Measurements from ENCODE around the gene NUP93.
"Not testable (repeated sequence)": the region's sequence is repeated elsewhere in the genome, so short reads cannot be mapped to it uniquely, and the experiment has no call there.

NUP93 gene

DNA sequence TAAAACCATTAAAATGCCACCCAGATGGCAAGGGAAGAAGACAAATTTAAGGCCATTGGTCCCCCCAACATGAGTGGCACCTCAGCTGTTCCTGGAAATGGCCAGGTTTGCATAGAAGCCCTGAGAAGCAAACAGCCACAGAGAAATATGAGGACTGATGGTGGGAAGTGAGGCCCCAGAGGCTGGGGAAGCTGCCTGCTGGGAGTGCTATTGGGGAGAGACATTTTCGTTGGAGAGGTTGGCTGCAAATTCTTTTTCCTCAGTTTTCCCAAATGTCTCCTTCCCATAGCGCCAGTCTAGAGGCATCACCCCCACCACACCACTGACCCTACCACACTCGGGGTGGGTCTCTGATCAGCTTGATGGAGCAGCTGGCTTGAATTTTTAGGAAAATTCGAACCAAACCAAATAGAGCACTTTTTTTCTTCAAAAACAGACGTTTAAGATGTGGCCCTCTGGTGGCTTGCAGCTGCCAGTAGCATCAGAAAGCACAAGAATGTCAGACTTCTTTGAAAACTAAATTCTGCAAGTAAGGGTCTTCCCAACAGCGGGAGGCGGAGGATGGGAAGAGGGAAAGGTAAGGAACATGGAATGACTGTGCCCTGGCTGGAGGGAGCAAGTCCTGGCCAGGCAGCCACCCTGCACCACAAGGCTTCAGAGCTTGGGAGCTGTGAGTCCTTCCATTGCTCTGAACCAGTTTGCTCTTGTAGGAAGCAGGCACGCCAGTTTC lies 121.9 kb downstream of the NUP93 start:
- no peak for FAIRE-seq

DNA sequence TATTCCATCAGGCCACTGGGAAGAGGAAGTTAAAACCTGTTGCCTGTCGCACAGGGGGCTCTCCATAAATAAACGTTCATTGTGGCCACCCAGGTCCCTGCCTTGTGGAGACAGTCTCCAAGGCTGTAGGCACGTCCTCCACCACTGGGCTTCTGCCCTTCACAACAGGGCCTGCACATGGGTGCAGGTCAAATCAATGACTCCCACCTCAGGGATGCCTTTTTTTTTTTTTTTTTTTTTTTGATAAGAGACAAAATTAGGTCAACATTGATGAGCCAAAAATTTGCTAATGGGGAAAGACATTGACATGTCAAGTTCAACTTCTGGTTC lies 122.4 kb downstream of the NUP93 start:
- FAIRE-seq, result no peak

DNA sequence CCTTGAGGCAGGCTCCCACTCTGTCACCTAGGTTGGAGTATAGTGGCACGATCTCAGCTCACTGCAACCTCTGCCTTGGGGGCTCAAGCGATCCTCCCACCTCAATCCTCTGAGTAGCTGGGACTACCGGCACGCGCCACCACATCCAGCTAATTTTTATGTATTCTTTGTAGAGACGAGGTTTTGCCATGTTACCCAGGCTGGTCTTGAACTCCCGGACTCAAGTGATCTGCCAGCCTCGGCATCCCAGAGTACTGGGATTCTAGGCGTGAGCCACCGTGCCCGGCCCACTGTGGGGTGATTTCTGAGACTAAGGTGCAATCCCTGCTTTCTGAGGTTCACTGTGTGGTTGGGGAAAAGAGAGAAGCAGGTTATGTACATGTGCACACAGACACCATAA lies 123.0 kb downstream of the NUP93 start:
- no peak for FAIRE-seq

DNA sequence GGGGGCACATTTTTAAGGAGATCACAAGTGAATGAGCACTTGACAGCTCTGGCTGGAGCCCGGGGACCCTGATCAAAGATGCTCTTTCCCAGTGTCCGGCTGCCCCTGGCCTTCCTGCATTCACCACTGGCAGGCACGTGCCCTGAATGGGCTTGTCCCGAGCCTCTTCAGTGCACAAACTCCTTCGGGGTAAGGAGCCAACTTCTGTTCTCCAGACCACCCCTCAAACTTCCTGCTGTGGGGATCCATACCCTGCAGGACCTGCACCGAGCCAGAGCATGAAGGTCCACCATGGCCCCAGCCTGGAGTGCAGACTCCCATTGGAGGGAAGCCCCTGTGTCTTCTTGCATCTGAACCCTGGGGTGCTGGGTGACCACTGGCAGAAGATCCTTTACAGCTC lies 125.3 kb downstream of the NUP93 start:
- FAIRE-seq, result no peak

DNA sequence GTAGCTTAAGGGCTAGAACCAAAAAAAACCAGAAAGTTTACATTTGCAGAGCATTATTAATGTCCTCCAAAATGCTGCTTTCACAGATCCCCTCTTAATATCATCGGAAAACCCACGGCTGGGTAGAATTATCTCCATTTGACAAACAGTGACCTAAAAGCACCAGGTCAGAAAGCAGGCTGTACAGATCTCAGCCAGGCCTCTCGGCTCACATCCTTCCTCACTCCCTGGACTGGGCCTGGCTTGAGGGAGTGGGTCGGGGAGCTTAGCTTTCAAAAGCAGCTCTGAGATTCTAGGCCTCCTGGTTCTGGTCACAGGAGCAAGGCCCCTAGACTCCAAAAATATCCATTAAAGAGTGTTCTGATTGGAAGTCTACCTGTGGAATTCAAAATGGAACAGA lies 126.0 kb downstream of the NUP93 start:
- no peak for FAIRE-seq

DNA sequence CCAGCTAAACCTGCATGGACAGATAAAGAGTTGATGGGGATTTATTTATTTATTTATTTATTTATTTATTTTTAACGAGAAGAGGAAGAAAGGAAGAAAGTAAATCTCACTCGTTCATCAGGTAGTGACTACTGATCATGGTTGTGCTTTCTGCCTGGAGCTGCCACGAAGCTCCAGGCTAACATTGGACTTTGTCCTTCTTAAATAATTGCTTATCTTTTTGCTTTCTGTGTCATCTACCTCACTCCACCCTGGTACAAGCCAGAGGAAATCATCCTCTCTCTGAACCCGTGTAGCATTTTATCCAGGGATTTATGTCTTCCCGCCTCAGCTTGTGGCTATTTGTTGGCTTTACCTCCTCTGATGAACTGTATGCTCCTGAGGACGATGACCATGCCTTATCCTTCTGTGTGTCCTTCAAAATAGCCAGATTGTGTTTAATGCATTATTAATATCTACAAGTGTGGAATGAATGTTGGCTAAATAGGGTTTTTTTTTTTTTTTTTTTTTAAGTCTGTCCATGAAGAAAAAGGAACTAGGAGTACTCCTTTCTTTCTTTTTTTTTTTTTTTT lies 127.0 kb downstream of the NUP93 start:
- no peak for FAIRE-seq

DNA sequence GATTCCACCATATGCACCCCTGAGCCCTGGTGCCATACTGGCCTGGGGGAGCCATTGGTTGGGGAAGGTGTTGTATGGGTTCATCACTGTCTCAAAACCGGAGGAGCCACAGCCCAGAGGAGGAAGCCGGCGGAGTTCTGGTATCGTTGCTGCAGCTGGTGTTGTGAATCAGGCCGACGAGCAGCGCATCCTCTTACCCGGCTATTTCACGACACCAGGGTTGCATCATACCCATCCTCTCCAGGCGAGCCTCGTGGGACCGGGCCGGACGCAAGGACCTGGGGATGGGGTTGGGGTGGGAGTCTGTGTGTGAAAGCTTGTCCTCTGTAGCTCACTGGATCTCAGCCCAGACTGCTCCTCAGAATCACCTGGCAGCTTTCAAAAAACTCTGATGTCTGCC lies 128.4 kb downstream of the NUP93 start:
- no peak for FAIRE-seq

DNA sequence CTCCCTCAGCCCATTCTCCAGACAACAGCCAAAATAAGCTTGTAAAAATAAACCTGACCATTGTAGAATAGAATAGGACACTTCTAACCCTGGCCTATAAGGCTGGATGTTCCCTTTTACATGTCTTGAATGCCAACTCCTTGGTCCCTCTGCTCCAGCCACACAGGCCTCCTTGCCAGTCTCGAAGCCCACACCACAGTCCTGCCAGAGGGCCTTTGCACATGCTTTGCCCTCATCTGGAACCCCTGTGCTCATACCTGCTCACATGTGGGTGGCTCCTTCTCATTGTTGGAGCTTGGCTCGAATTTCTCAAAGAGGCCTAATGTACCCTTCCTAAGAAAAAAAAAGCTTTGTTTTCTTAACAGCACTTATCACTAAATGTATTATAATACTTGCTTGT lies 129.7 kb downstream of the NUP93 start:
- FAIRE-seq, result no peak

DNA sequence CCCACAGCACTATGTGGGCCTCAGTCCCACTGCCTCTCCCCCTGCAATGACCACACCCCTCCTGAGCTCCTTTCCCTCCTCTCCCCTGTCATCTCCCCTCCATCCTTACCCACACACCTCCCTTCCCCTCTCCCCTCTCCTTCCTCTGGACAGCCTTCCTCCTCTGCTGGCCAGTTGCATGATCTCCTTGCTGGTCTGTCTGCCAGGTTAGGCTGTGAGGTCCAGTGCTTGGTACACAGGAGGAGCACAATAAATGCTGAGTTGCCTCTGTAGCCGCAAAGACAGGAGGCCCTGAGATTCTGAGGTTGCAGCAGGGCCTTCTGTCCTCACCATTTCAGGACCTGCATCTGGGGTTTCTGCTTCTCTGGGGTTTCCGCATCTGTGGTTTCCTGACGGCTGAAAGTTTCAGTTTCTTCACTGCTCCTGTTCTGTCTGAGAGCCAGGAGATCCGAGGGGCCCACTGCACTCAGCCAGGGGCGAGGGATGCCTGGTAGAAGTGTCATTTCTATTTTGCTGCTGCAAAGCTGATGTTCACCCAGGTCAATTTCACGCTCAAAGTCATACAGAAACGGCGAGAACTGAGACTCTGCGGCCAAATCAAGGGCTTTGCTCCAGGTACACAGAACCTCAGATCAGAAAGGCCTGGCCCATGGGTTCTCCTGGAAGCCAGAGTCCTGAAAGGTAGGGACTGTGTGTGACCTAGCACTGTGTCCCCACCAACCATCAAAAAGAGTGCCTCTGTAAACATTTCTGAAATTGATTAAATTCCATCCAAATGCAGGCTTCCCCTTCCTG lies 130.5 kb downstream of the NUP93 start:
- no peak for FAIRE-seq

DNA sequence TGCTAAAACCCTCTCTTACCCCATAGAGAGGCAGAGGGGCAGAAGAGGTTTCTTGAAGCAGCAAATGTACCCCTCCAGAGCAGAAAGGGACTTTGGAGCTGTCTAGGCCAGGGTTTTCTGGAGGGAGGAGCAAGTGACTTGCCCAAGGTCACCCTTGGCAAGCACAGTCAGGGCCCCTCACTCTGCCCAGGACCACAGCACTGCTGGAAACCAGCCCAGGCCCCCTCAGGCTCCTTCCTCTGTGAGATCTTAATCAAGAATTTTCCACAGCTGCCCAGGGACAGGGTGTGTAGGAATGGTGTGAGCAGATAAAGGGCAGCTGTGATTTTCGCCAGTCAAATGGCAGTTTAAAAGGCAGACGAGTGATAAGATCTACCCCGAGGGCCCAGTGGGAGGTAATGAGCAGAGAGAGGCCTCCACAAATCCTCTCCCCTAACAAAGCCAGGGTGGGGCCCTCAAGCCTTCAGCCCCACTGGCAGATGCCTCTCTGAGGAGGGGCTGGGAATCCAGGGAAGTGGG lies 131.2 kb downstream of the NUP93 start:
- no peak for FAIRE-seq

DNA sequence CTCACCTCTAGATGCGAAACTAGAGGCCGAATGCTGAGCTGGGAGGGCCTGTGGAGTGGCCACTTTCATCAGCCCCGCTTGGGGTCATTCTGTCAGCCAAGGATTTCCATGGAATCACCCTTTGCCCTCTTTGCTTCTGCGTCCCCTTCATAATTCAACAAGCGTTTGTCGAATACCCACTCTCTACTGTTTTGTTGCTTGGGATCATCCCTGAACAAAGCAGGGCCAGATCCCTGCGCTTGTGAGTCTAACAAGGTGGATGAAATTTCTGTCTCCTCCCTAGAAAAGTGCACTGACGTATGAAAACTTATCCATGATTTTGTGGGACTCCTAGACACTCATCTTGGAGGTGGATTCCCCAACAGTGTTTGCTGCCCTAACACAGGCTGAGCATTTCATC lies 131.8 kb downstream of the NUP93 start:
- no peak for FAIRE-seq

DNA sequence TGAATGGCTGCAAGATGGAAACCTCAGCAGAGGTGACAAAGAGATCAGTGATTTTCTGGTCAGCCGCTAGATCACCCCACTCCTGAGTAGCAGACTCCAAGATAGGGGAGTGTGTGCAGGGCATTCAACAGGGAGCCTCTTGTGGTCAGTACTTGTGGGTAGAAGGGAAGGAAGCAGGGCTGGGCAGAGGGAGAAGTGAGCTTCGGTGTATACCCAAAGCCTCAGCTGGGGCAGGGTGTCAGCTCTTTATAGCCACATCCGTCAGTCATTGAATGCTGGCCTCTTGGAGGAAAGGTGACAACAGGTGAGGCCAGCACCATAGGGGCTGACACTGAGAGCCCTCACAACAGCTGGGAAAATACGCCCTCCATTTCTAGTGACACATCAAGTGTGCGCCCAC lies 132.8 kb downstream of the NUP93 start:
- FAIRE-seq, result no peak

DNA sequence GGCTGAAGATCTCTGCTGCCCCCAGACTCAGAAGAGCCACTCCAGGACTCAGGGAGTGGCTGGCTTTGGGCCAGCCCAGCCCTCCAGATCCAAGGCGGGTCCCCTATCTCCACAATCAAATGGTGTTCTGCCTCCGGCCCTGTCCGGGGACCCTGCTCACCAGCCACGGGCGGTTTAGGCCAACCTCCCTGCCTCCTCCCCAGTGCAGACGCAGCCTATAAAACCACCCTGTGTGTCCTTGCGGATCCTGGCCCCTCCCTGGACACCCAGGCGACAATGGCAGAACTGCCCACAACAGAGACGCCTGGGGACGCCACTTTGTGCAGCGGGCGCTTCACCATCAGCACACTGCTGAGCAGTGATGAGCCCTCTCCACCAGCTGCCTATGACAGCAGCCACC lies 135.0 kb downstream of the NUP93 start, which contains the start of gene SLC12A3:
SLC12A3 (plus strand) TSS at position 248 of the 400 bp plus-strand sequence; CDS start at position 277, 29 bp downstream.
- FAIRE-seq, result no peak

DNA sequence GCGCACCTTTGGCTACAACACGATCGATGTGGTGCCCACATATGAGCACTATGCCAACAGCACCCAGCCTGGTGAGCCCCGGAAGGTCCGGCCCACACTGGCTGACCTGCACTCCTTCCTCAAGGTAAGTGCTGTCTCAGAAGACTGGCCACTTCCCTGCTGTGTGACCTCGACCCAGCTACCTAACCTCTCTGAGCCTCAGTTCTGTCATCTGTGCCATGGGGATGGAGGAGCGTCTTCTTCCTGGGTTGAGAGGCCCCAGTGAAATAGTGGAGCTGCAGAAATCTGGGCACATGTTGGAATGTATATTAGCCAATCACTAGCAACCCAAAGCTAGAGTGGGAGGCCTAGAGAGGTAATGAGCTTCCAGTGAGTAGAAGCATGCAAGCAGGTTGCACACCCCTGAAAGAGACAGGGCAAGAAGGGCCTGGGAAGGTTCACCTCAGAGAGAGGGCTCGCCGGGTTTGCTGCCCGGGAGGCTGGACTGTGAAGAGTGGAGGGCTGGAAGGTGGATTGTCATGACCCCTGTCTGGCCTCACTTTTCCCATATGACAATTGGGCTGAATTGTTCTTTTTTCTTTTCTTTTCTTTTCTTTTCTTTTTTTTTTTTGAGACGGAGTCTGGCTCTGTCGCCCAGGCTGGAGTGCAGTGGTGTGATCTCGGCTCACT lies 135.6 kb downstream of the NUP93 start:
- FAIRE-seq, result no peak

DNA sequence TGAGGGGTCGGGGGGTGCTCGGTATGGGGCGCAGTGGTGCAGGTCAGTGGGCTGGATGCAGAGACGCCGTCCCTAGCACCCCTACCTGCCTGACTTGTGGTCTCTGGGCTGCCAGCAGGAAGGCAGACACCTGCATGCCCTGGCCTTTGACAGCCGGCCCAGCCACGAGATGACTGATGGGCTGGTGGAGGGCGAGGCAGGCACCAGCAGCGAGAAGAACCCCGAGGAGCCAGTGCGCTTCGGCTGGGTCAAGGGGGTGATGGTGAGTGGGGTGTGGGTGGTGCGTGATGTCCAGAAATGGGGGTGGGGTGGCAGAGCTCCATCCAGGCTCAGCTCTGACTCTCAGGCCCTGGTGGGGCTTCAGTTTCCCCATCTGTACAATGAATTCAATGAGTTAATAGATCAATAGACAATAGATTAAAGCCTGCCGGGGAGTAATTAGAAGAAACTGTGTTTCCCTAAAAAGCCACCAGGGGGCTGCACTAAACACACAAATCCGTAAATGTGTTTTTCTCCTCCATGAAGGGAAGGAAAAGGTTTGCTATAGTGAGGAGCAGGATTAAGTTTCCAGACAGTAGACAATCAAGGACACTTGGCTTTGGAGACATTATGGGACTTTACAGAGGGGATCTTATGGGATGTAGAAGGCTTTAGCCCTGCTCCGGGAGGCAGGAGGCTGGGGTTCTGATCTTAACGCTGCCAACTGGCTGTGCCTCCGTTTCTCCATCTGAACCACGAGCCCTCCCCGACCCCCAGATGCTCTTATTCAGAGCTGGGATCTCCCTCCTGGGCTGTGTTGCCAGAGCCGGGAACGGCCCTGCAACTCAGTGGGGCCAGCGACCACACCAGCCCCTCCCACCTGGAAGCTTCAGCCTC lies 137.3 kb downstream of the NUP93 start:
- FAIRE-seq, result no peak

DNA sequence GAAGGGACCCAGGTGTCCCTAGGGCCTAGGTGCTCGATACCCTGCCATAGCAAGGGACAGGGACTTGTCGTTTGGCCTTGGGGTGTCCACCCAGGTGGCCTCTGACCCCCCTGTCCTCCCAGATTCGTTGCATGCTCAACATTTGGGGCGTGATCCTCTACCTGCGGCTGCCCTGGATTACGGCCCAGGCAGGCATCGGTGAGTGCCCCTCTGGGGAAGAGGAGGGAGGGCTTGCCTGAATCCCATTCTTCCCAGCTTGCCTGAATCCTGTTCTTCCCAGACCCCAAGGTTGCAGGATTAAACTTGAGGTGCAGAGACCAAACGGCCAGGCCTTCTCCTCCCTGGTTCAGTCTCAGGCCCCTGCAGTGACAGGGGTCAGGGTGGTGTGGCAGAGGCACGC lies 138.2 kb downstream of the NUP93 start:
- no peak for FAIRE-seq

DNA sequence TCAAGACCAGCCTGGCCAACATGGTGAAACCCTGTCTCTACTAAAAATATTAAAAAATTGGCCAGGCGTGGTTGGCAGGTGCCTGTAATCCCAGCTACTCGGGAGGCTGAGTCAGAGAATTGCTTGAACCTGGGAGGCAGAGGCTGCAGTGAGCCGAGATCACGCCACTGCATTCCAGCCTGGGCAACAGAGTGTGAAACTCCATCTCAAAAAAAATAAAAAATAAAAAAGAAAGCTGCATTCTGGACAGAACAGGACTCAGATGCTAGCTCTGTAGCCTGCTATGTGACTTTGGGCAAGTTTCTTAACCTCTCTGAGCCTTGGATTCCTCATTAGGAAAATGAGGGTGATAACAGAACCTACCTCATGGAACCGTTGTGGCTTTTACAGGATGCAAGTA lies 138.8 kb downstream of the NUP93 start:
- not testable (repeated sequence) for FAIRE-seq

DNA sequence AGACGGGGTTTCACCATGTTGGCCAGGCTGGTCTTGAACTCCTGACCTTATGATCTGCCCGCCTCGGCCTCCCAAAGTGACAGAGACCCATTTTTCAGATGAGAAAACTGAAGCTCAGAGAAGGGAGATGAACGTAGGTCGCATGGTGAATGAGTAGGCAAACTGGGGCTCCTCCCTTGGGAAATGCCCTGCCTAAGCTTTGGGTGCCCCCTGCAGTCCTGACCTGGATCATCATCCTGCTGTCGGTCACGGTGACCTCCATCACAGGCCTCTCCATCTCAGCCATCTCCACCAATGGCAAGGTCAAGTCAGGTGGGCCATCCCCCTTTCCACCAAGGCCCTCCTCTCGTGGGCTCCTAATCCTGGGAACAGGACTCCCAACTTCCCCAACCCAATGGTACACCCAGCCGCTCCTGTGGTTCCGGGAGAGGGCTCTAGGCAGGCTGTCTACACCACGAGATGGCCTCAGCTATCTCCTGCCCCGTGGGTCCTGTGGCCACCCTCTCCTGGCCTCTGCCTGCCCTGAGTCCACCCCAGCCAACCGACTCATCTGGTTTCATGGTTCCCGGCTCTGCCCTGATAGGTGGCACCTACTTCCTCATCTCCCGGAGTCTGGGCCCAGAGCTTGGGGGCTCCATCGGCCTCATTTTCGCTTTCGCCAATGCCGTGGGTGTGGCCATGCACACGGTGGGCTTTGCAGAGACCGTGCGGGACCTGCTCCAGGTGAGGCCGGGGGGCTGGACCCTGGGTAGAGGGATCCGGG lies 139.8 kb downstream of the NUP93 start:
- FAIRE-seq, result no peak

DNA sequence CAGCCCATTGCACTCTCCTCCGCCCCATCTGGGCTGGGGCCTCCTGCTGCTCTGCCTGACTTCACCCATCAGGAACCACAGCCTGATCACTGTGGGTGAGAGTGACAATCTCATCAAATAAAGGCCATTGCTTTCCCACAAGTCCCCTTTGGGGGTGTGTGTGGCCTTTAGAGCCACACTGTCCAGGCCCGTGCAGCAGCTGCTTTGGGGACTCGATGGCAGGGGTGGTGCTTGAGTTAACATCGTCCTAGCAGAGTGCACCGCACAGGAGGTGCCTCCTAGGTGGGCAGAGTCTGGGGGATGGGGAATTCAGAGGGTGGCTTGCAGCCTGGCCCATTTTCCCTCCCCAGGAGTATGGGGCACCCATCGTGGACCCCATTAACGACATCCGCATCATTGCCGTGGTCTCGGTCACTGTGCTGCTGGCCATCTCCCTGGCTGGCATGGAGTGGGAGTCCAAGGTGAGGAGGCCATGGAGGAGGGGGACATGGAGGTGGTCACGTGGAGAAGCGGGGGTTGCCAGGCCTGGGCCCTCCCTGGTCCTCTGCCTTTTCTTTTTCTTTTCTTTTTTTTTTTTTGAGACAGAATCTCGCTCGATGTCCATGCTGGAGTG lies 140.5 kb downstream of the NUP93 start:
- no peak for FAIRE-seq

DNA sequence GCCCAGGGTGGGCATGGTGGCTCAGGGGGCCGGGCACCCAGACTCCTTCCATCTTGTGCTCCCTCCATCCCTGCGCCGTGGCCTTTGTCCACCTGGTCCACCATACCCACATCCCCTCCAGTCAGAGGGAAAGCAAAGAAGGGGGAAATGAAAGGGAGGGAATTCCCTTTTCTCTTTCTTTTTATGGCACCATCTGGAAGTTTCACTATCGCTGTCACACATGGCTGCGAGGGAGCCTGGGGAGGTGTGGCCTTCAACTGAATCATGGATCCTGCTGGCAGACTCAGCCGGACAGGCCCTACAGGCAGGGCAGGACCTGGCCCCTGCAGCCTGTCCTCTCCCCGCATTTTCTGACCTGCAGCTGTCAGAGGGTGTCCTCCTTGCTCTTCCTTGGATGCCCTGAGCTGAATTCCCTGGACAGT lies 141.3 kb downstream of the NUP93 start:
- FAIRE-seq, result no peak

DNA sequence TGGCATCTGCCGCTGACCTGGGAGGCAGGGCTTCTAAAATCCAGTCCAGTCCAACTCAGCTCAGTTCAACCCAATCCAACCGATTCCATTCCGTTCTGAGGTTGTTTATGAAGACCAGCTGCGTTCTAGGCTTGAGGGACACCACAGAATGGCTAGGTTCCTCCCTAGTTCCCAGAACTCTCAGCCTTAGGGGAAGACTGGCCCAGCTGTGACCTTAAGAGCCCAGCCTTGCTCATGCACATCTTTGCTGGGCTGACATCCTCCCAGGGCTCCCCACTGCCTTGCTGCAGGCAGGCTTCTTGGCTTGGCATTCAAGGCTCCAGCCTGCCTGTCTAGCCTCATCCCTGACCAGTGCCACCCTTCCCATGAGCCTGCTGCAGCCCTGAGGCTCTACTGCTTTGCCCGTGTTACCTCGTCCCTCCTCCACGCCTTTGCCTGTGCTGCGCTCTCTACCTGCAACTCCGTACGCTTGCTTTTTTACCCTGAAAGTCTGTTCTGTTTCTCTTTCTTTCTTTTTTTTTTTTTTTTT lies 143.0 kb downstream of the NUP93 start:
- no peak for FAIRE-seq

All from colon (tissue), 2 donors.